ACHN (cell line): ENCODE measurements around the gene TTF1.

Experiments
- DNase-seq: peaks from one replicate; pipeline ENCODE4 v3.0.0-alpha.2; 2015
- in situ Hi-C: cut with HindIII; loops from 2 replicates; pipeline ENCODE4 v1.10.0; 2017; ENCODE audit warnings: low sequenced_read_pairs, low pct_ligation_motif_present, low pct_unique_long_range_greater_than_20kb

The TTF1 gene

DNA sequence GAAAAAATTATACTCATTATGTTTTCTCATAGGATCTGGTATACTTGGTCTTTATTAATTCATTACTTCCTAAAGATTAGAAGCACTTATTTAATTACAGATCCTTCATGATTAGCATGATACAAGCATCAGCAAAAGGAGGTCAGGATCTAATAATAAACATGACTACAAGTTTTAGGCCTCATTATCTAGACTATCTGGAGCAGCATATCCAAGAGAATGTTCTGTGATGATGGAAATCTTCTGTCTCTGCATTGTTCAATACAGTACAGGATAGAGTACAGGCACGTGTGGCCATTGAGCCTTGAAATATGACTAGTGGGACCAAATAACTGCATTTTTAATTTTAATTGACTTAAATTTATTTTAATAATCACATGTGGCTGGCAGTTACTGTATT, 73.1 kb downstream of the TTF1 start:
- in situ Hi-C loops = no loop called here
- DNase-seq = no peak

DNA sequence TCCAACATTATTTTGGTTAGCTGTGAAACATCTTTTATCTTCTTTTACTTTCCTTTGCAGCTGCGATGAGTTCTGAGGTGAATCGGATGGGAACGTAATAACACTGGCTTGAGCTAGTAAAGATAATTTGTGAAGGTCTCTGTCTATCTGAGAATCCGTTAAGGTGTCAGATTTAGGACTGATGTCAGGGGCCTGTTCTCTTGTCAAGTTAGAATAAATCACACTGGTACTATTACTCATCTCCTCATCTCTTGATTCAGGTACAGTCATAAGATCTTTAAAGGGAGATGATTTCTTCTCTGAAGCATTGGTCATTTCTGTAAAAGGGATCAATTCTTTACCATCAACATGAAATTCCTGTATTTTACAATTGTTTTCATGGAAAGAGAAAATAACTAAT, 78.1 kb downstream of the TTF1 start:
- in situ Hi-C loops = no loop called here
- no peak for DNase-seq

DNA sequence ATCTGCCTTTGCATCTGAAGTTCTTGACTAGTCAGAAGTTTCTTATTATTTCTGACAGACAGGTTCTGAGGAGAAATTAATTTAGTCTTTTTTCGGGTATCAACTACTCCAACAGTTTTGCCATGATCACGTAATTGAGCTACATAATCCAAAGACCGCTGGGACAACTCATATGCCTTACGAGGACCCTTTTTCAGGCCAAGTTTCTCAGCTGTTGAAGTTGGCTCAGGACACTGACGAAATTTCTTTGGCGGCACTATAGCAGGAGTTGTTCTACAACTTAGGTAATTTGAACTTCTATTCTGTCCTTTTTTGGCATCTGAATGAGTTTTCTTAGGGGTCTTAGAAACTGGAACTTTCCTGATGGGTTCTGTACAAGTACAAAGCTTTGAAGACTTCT, 79.1 kb downstream of the TTF1 start:
- in situ Hi-C loops = no loop called here
- no peak for DNase-seq
